Left kidney (tissue), 8 donors: ENCODE measurements around the gene CD86. TPM values are rescaled to one million over a fixed set of nuclear protein-coding genes. Genes with fewer than 3 reads are reported as not detected.
"Not testable (repeated sequence)": the region's sequence is repeated elsewhere in the genome, so short reads cannot be mapped to it uniquely, and the experiment has no call there.

ENCODE experiments used
- DNase-seq: peaks from one replicate; pipeline ENCODE4 v3.0.0-alpha.2; 2013
- long read RNA-seq, 8 donors: transcript quantifications; one replicate each; lab custom pipeline, GENCODE V29; 2026
- polyA plus RNA-seq: library from polyadenylated mRNA; unstranded; fragments of 120-200 nt; gene quantifications from one replicate; pipeline ENCODE4 v1.2.1, GENCODE V29; 2013; ENCODE audit not compliant: insufficient read length

Gene CD86, protein sequence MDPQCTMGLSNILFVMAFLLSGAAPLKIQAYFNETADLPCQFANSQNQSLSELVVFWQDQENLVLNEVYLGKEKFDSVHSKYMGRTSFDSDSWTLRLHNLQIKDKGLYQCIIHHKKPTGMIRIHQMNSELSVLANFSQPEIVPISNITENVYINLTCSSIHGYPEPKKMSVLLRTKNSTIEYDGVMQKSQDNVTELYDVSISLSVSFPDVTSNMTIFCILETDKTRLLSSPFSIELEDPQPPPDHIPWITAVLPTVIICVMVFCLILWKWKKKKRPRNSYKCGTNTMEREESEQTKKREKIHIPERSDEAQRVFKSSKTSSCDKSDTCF
- polyA plus RNA-seq = 1.3 TPM
- long read RNA-seq, donor 1 = 0 reads
- long read RNA-seq, donor 2 = 0 reads
- long read RNA-seq, donor 3, partial matches to known transcripts = 0 of 1 reads
- long read RNA-seq, donor 3, other reads (novel, unspliced or antisense) = 0 of 1 reads
- long read RNA-seq, donor 4 = 0 reads
- long read RNA-seq, donor 5, partial matches to known transcripts = 0 of 1 reads
- long read RNA-seq, donor 5, other reads (novel, unspliced or antisense) = 0 of 1 reads
- long read RNA-seq, donor 6, partial matches to known transcripts = 0 of 1 reads
- long read RNA-seq, donor 6, other reads (novel, unspliced or antisense) = 0 of 1 reads
- long read RNA-seq, donor 7 = 0 reads
- long read RNA-seq, donor 8 = 0 reads

DNA sequence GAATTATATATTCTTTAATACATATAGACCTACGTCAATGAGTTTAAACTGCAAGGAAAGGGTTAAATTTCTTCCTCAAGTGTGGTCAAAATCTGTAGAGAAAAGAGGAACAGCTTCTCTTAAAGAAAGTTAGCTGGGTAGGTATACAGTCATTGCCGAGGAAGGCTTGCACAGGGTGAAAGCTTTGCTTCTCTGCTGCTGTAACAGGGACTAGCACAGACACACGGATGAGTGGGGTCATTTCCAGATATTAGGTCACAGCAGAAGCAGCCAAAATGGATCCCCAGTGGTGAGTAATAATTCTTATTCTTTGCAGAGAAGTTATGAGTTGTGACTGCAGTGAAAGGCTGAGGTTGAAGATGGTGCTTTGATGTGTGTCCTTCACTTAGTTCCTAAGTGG, at the start of gene CD86:
CD86 (plus strand) TSS at position 148 of the 400 bp plus-strand sequence; CDS start at position 276, 128 bp downstream.
- DNase-seq = no peak

DNA sequence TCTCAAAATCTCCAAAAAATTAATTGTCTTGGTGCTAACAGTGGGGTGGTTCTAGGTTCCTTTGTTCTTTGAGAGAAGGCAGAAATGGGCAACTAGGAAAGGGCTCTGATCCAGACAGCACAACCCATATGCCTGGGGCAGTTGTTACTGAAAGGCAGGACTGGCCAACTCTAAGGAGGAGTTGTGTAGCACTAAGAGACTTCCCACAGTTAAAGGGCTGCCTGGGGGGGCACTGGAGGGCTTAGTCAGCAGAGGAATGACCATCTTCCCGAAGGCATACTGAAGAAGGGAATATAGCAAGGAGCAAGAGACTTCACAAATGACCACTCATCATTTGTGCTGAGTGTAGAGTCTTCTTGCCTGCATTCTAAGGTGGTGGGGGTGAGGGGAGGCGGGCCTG, 48.9 kb upstream of the CD86 start:
- no peak for DNase-seq

DNA sequence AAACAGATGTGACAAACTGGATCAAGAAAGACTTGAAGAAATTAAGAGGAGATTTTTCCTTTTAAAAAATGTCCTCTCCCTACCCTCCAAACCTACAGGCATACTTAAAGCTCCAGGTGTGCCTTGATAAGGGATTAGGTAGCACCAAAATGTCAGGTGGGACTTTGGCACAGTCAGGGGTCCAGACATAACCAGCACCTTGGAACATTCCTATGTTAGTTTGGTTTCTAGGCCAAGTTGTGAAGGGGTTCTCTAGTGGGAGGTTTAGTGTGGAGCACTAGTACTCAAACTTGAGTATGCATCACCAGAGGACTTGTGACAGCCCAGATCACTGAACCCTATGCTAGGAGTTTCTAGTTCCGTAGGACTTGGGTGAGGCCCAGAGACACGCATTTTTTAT, 47.0 kb upstream of the CD86 start:
- no peak for DNase-seq

DNA sequence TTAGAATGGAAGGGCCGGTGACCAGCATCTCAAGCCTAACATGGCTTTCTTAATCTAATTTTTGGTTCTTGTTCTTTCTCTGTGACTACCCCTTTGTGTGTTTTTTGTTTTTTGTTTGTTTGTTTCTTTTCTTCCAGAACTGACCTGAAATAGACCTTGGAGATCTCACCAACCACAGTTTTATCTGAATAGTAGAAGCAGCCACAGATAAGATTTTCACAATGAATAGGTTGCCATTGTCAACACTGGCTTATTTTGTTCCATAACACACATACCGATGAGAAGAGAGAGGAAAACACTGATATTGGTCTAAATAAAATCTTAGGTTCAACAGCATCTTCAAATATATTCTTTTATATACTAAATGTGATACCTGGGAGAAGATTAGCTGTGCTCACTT, 44.7 kb upstream of the CD86 start:
- no peak for DNase-seq

DNA sequence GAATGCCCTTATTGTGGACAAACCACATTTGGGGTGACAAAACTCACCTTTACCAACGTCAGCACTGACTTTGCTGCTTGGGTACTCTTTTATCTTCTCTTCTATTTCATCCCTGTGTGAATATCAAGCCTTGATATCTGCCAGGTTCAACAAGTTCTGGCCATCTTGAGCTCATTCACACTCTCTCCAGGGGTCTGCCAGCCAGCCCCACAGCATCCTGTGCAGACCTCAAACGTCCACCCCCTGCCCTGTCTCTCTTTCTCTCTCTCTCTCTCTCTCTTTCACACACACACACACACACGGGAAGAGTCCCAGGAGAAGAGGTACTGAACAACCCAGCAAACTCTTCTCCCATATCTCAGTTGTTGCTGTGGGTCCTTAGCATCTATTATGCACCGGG, 43.8 kb upstream of the CD86 start:
- DNase-seq = no peak

DNA sequence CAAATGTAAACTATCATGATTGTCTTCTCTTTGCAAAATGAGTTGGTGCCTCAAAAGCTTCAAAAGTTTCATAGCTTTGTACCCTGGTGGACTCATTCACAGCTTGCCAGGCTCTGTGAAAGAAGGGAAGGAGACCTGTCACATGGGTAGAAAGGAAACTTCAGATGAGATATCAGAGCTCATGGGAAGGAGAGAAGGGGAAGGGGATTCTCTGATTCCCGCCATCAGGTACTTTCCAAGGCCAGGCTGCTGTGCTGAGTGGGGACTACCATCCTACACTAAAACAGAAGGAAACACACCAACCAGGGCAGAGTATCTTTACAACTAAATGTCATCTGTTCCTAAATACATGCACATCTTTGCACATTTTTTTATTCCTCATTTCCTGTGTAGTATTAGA, 42.3 kb upstream of the CD86 start:
- DNase-seq = no peak

DNA sequence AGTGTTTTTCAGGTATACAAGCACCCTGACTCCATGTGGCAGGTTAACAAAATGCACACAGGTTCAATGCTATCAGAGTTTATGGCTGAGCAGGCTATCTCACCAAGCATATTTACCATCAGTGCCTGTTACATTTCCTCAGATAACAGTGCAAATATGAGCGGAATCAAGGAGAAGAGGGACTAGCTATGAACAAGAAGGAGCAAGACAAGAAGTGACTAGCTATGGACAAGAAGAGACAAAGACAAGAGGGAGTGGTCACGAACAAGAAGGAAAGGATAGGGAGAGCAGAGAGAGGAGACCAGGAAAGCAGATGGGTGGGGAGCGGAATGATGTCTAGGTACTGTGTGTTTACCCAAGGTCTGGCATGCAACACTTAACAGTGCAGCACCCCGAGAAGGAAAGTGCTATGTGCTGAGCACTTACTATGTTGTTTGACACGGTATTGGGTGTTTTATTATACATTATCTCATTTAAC, 41.7 kb upstream of the CD86 start:
- DNase-seq = no peak

DNA sequence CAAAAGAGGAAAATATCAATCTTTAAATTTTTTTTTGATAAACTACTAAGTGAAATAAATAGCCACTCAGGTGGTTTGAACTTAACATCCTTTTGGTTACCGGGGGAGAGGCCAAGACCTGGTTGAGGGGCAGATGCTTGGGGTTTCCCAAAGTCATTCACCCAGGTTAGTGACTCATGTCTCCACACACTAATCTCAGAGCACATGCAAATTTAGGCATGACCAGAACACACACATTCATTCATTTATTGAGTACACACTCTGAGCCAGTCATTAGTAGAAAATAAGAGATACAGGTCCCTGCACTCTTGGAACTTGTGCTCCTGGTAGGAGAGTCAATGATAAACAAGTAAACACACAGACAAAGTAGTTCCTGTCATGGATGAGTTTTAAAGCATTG, 40.4 kb upstream of the CD86 start:
- DNase-seq = no peak

DNA sequence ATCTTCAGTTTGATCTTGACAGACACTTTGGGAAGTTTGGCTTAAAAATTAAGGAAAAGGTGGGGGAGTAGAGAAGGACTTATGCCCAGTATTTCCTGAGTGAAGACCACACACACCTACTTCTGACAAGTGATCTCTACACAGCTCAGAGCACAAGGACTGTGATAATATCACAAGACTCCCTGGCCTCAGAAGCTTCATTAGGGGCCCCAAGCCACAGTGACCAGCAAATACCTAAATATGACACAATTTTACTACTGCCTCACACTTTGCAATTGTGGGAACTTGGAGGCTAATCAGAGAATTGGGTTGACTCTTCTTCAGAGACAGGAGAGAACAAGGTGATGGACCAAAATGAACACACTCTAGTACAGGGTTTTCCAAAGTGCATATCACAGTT, 35.7 kb upstream of the CD86 start:
- no peak for DNase-seq

DNA sequence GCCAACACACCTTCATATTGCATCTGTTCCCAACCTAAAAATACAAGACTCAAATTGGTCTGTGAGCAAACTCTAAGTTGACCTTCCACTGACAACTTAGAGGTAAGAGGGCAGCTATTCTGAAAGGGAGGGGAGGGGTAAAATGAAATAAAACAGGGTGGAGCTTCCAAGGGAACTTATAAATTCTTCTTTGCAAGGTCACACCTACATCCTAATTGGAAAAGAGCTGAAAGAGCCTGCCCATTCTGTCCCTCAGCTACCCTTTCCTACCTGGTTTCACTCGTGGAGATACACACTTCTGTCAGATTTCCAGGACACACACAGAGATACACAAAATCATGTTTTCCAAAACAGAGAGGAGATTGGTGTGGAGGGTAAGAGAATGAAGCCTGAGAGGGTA, 34.1 kb upstream of the CD86 start:
- DNase-seq = no peak

DNA sequence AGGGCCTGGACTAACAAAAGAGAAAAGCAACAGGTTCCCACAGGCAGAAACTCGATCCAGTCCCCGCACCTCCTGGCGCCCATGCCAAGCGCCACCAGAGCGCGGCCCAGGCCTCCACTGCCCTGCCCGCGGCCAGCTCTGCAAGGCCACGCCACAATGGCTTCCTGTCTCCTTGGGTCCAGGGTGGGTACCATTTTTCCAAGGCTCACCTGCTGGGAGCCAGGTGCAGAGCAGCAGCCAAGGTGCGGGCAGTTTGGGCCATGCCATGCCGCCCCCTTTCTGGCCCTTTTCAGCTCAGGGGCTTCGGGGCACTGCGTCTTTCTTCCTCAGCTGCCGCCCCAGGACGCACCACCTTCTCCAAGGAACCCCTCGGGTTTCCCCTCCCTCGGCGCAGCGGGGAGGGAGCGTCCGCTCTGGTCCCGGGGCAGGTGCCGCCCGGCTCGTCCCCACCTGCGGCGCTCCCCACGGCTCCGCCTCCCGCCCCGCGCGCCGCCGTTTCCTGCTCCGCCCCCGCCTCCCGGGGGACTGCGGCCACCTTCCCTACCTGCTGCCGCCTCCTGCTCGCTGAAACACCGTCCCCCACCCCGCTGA, 33.3 kb upstream of the CD86 start, which contains the start of gene ILDR1:
ILDR1 (minus strand) TSS at position 437 of the 591 bp plus-strand sequence; CDS start at position 267, 170 bp downstream.
- DNase-seq = peak; percentile 31

DNA sequence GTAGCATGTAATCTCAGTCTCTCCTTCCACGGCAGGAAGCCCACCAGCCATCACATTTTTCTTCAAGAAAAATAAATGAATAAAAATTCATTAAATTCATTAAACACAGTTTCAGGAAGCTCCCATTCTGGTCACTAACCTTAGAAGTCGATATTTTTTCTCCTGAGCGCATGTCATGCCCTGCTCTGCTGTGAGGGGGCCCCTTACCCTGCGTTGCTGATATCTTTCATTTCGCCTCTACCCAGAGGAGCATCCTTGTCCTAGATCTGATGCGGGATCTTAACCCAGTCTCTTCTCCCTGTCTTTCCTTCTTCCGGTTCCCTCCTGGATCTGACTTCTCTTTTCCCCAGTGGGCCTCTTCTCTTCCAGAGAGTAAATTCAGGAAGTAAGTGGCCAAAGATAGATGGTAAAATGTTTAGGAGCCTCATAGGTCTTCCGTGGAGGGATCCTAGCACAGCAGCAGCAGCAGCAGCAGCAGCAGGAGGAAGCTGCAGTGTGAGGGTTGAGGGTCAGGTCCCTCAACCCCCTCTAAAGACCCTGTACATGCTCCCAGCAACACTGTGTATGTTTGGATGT, 31.7 kb upstream of the CD86 start:
- no peak for DNase-seq

DNA sequence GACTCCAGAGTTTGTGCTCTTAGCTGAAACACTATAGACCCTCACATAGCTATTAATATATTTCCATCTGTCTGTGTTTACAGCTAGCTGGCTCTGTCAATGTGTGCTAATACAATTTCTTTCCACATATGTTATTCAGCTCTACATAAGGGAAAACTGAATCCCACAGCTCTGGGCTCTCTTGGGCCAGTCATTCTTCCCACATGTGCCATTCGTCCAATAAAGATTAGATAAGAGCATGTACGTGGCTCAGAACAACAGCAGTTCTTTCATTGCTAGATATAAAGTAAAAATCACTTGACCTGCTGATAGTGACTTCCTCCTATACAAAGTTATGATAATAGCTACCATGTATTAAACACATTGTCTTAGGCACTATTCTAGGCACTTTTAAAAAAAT, 30.4 kb upstream of the CD86 start:
- no peak for DNase-seq

DNA sequence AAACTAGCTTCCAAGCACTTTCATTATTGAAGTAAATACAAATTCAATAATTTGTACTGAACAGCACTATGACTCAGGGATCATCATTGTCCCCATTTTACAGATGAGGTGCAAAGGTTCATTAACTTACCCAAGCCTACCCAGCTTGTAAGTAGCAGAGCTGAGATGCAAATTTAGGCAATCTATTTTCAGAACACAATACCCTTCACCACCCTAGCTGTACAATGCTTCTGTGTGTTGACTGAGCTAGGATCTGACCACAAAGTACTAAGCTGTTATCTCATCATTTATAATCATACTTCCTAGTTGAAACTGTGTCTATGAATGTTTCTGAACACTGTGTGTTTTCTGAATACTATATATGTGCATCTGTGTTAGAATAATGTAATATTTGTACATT, 29.9 kb upstream of the CD86 start:
- DNase-seq = no peak

DNA sequence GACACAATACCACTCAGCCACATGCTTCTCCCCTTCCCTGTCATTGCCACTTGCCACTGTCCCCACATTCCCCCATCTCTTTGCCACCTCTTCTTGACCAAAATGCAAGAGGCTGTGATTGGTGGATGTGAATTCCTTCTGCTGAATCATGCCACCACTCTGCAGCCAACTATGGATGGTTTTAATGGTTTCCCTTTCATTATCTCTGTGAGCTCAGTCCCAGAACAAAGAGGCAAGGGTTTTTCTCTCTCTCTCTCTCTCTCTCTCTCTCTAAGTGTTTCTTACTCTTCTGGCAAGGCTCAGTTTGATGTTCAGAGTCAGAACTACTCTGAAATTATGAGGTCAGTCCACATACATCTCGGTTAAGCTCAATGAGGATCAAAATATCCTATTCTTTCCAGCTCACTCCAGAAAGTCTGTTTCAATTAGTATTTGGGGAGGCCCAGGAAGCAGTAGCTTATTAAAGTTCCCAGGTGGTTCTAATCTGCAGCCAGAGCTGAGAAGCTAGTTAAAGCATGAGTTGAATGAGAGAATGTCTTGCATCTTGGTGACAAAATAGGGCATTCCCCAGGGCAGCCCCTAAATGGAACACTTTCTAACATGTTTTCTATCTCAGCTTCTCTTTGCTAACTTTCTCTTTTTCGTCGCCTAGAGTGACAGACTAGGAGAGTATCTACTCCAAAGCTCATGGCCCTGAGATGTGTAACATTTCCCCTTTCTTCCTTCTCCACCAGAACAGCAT, 24.6 kb upstream of the CD86 start:
- no peak for DNase-seq

DNA sequence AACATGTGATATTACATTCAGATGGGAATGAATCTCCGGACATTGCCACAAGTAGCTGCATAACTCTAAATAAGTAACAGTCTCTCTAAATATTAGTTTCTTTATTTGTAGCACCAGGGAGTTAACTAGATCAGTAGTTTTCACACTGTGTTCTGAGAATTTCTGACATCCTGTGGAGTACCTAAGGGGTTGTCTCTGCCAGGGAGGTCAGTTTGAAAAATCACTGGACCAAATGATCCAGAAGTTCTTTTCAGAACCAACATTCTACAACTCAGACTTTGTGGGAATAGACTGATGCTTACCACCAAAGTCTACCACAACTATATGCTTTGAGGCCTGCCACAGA, 24.1 kb upstream of the CD86 start:
- DNase-seq = no peak

DNA sequence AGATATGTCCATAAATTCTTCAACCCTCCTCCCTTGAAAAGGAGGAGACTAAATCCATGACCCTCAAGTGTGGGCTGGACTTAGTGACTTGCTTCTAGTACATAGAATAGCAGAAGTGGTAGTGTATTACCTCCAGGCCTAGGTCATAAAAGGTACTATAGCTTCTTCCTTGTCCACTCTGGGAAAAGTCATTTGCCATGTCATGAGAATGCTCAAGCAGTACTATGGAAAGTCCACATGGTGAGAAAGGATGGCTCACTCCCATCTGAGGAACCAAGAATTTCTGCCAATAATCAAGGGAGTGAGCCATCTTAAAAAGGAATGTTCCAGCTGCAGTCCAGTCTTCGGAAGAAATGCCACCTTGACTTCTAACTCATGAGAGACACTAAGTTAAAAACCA, 22.6 kb upstream of the CD86 start:
- DNase-seq = no peak

DNA sequence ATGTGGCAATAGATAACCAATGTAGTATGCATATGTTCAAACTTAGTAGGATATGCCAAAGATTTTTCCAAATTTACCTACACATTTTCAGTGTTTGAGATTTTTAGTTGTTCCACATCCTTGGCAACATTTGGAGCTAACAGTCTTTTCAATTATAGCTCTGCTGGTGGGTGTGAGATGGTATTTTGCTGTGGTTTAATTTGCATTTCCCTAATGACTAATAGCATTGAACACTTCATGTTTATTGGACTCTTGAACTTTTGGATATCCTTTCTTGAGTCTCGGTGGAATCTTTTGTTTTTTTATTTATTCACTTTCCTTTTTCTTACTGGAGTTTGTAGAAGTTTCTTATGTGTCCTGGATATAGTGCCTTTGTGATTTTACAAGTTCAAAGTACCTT, 22.1 kb upstream of the CD86 start:
- no peak for DNase-seq

DNA sequence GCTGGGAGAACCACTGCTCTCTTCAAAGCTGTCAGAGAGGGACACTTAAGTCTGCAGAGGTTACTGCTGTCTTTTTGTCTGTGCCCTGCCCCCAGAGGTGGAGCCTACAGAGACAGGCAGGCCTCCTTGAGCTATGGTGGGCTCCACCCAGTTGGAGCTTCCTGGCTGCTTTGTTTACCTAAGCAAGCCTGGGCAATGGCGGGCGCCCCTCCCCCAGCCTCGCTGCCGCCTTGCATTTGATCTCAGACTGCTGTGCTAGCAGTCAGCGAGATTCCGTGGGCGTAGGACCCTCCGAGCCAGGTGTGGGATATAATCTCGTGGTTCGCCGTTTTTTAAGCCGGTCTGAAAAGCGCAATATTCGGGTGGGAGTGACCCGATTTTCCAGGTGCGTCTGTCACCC, 7.9 kb upstream of the CD86 start:
- not testable (repeated sequence) for DNase-seq

DNA sequence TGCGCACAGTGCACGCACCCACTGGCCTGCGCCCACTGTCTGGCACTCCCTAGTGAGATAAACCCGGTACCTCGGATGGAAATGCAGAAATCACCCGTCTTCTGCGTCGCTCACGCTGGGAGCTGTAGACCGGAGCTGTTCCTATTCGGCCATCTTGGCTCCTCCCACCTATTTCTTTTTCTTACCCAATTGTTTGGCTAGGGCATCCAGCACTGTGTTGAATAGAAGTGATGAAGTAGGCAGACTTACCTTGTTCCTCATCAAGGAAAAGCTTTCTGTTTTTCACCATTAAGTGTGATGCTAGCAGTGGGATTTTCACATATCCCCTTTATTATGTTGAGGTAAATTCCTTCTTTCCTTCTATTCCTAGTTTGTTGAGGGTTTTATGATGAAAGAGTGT, 7.4 kb upstream of the CD86 start:
- DNase-seq = not testable (repeated sequence)

DNA sequence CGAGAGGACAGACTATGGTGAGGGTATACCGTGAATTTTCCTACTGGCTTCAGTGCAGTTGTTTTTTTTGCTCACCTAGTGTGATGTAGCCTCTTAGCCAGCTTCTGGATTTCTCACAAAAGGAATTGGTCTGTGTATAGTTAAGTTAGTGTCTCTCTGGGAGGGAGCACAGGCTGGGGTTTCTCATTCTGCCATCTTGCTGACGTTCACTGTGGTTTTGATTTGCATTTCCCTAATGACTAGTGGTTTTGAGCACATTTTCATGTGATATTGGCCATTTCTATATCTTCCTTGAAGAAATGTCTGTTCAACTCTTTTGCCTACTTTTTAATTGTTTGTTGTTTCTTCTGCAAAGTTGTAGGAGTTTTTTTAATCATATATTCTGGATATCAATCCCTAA, 2.2 kb upstream of the CD86 start:
- no peak for DNase-seq

DNA sequence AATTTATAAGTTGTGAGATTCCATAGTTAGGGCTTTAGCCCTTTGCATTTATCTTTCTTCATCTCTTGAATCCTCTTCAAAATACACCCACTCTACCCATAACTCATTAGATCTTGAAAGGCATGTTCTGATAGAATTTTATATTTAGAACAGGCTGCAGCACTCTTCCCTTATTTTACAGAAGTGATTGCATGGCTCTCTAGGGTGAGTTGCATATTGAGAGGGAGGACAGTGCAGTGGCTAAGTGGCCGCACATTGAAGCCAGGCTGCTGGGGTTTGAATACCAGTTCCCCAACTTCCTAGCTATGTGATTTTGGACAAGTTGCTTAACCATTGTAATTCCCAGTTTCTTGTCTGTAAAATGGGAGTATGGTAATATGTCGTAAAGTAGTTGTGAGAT, 2.5 kb downstream of the CD86 start:
- no peak for DNase-seq
